ENCODE measurements around the gene AQP12B. TPM values are rescaled to one million over a fixed set of nuclear protein-coding genes. Genes with fewer than 3 reads are reported as not detected.
"Not testable (repeated sequence)": the region's sequence is repeated elsewhere in the genome, so short reads cannot be mapped to it uniquely, and the experiment has no call there.

The AQP12B gene
- total RNA-seq, 1 donor from 2014 or later = not detected

DNA sequence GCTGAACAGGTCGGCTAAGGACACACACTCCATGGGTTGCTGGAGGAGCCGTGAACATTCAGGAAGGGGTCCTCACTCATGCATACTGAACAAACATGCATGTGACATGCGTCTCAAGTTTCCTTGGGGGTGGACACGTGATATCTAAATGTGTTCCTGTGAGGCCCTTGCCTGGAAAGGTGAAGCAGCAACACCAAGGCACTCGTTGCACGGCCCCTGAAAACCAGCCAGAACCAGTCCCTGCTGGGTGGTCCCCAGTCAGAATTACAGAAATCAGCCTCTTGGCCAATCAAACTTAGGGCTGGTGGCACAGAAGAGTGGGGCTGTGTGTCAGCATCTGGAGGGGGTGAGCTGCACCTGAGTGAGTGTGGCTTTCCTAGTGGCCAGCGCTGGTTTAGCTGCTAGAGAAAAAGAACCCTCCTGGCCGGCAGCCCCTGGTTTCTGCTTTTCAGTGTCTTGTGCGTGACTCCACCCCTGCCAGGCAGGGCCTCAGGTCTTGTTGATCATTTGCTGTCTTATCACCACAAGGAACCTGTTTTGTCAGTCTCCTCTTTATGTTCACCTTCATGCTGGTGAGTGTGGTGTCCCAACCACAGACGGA lies 3.2 kb upstream of the AQP12B start:
- intact Hi-C loops (cut with micrococcal nuclease) = no loop called here

DNA sequence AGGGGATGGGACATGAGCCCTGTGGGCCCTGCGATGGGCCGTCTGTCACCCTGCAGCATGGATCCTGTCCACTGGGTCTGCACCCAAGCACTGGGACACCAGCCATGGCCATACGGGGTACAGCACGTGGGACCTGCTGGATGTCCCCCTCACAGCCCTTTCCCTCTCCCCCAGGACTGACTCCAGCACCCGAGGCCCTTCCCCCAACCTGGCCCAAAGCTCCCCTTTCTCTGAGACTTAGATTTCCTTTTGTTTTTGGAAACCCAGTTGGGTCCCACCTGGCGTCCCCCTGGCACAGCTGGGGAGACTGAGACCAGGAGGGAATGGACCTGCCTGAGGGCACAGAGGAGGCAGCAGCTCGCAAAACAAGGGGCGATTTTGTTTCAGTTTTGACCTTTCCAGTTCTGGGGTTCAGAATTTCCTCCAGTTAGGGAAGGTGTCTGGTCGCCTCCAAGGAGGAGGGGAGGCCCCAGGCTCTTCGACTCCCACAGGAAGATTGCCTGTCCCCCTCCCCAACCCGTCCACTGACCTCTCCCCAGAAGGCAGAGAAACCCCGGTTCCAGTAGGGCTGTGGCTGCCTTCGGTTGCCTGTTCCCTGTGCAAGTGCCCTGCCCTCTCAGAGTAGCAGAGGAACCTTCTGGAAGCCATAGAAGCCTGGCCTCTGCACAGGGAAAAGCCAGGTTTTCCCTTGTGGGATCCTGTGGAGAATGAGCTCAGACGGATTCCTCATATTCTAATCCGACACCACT lies 1.5 kb upstream of the AQP12B start:
- intact Hi-C loops (cut with micrococcal nuclease) = not testable (repeated sequence)

DNA sequence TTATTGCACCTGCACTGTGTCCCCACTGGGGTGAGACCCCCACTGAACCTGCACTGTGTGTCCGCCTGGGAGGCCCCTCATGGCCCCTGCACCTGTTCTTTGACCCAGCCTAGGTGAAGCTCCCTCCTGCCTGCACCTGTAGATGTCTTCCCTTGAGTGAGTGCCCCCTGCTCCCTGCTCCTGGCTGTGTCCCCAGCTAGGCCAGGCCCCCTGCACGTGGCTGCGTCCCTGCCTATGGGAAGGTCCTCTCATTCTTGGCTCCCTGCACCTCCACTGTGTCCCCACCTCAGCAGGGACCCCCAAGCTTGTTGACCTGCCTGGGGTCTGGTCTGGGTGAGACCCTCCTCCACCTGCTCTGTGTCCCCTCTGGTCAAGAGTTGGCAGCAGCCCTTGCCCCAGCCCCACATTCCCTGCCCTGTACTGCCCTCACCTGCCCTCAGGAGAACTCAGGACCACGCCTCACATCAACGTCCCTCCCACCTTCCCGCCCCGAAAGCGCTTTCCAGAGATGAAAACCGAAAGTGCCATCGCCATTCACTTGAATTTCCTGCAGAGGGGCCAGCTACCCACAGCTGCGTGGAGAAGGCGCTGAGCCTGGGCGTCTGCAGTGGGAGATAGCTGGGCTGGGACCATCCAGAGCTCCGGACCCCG lies 769 bp upstream of the AQP12B start:
- intact Hi-C loops (cut with micrococcal nuclease) = not testable (repeated sequence)

DNA sequence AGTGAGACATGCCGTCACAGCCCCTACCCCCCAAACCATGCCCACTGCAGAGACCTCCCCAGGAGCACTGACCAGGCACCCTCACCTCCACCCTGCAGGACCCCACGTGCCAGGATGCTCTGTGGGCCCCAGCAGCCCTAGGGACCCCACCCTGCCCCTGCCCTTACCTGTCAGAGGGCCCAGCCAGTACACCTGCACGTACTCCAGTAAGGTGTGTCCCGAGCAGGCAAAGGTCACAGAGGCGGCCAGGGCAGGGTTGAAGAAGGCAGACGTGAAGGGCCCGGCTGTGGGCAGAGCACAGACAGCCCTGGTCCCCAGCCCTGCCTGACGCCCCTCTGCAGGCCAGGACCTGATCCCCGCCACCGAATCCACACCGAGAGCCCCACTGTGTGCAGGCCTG lies 2.5 kb downstream of the AQP12B start:
- intact Hi-C loops (cut with micrococcal nuclease) = not testable (repeated sequence)

DNA sequence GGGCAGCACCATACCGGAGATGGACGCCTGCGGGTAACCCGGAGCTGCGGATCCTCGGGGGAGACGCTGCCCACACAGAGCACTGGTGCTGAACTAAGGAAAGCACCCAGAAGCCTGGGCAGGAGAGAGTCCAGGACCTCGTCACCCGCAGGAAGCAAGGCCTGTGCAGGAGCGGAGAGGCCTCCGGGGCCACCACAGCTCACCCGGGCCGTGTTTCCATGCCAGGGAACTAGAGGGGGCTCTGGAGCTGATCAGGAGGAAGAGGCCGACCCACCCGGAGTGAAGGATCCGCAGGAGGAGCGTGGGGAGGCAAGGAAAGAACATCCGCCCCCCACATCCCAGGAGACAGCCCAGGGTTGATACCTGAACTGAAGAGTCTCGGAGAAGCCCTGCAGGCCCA lies 3.8 kb downstream of the AQP12B start:
- intact Hi-C loops (cut with micrococcal nuclease) = not testable (repeated sequence)

DNA sequence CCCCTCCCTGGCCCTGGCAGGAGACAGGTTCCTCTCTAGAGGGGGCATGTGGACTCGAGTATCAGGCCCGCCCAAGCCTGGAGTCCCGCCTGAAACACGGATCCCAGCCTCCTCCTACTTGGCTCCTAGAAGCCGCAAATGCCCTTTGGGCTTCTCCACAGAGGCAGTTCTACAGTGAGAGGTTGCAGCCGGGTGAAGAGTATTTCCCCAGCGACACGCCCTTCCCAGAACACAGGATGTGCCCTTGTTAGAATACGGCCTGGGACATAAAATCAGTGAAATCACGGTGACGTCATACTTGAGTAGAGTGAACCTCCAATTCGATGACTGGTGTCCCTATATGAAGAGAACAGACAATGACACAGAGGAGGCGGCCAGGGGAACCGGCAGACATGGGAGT lies 4.6 kb downstream of the AQP12B start:
- intact Hi-C loops (cut with micrococcal nuclease) = not testable (repeated sequence)

DNA sequence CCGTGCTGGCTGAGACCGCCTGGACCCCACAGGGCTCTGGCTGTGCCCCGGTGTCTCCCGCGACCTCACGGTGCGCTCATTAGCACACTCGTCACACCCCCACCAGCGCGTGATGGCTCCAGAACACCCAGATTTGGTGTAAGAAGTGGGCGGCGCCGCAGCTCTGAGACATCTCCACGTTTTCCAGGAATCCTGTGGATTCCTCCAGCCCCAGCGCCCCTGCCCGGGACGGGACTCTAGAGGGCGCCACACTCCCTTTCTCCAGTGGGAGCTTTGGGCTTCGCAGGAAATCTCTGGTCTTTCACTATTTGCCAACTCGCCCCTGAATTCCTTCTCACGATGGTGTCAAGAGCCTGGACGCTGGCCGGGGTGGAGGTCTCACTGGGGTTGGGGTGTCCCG lies 7.3 kb downstream of the AQP12B start:
- intact Hi-C loops (cut with micrococcal nuclease) = not testable (repeated sequence)

DNA sequence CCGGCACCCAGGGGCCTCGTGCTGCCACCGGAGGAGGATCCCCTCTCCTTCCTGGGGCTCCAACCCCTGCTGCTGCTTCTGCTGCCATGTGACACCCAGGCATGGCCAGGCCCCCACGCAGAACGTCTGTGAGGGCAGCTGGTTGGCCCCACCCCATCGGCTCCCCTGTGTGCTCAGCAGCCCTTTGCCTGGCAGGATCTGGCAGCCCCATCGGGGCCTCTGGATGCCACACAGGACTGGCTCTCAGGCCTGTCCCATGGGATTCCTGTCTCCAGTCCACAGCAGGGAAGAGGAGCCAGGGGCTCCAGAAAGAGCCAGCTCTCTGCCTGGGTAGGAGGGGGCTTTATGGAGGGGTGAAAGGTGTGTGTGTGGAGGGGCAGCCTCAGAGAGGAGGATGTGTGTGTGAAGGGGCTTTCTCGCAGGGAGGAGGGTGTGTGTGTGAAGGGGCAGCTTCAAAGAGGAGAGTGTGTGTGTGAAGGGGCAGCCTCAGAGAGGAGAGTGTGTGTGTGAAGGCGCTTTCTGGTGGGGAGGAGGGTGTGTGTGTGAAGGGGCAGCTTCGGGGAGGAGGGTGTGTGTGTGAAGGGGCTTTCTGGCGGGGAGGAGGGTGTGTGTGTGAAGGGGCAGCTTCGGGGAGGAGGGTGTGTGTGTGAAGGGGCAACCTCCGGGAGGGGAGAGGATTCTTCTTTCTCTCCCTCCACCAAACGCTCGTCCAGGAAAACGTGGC lies 8.1 kb downstream of the AQP12B start:
- intact Hi-C loops (cut with micrococcal nuclease) = not testable (repeated sequence)

DNA sequence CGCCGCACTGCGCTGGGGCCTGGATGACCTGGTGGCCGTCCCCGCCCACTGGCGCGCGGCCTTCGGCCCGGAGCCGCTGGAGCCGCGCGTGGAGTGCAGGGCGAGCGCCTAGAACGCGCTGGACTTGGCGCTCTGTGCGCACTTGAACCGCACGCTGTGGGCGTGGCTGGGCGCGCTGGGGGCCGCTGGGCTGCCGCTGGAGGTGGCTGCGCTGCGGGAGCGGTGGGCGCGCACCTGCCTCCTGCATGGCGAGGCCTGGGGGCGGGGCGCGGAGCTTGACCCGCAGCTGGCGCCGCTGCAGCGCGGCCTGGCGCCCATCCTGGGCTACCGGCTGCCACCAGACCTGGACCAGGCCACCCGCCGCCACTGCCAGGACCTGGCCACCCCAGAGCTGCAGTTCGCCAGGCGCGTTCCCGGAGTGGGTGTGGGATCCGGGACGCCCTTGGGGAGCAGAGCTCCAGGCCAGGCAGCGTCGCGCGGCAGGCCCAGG lies 9.9 kb downstream of the AQP12B start:
- intact Hi-C loops (cut with micrococcal nuclease) = no loop called here

DNA sequence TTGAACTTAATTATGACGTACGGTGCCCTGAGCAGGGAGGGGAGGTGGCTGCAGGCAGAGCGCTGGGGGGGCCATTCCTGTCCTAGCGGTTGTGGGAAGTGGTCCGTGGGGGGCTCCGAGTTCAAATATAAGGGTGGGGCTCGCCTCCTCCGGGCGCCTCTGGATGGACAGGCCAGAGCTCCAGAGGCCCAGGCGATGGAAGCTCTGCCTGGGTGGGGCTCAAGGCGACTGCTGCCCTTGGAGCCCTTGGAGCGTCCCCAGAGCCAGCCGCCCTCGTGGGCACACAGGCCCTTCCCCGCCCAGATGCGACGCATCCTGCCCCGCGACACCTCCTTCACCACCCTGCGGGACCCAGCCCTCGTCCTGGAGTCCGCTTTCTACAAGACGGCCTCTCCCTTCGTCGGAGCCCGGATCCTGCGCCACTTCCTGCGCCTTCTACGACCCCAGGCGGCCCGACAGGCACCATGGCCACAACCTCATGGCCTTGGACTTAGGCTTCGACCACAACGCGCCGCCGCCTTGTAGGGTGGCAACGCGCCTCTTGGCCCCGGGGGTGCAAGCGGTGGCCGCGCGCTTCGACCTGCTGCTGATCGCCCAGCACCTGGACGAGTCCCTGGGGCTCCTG lies 10.5 kb downstream of the AQP12B start:
- intact Hi-C loops (cut with micrococcal nuclease) = no loop called here

GRCh38 chr2:240670950-240671349 lies 11.7 kb downstream of the AQP12B start:
- intact Hi-C loops (cut with micrococcal nuclease) = no loop called here

- intact Hi-C loops (cut with micrococcal nuclease) = no loop called here
Measured at GRCh38 chr2:240670402-240670801, 12.3 kb downstream of the AQP12B start.

GRCh38 chr2:240664622-240665021 lies 18.1 kb downstream of the AQP12B start:
- intact Hi-C loops (cut with micrococcal nuclease) = no loop called here

DNA sequence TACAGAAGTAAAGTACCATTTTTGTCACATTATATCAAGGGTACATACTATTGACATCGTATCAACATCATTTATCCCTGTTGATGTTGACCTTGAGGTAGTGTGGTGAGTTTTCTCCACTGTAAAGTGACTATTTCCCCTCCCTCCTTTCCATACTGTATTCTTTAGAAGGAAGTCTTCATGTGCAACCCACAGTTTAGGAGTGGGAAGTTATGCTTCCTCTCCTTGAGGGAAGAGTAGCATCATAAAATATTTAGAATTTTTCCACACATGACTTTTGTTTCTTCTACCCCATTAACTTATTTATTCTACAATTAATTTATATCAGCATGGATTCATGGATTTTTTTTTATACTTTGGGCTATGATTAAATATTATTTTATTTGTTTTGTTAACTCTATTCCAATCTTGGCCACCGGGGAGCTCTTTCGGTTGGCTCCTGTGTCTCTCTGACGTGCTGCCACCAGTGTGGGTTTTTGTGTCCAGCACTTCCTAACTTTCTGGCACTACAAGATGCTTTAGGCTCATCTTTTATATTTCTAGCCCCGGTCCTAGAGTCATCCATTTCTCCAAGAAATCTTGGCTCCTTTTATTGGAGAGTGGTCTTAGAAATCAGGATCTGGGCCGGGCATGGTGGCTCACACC lies 19.0 kb downstream of the AQP12B start:
- intact Hi-C loops (cut with micrococcal nuclease) = no loop called here

DNA sequence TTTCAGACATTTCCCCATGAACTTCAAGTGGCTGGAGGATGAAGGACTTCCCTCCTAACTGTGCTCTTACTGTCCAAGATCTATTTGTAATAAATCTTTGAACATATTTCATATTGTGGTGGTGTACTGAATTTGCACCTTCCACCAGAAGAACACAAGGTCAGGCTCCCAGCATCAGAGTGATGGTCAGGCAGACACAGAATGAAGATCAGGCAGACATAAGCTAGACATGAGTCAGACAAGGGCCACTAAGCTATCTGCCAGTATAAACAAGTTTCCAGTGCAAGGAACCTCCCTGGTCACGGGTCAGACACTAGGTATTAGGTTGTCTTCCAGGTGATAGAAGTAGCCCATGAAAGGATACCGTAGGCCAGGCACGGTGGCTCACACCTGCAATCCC lies 20.0 kb downstream of the AQP12B start:
- intact Hi-C loops (cut with micrococcal nuclease) = no loop called here

DNA sequence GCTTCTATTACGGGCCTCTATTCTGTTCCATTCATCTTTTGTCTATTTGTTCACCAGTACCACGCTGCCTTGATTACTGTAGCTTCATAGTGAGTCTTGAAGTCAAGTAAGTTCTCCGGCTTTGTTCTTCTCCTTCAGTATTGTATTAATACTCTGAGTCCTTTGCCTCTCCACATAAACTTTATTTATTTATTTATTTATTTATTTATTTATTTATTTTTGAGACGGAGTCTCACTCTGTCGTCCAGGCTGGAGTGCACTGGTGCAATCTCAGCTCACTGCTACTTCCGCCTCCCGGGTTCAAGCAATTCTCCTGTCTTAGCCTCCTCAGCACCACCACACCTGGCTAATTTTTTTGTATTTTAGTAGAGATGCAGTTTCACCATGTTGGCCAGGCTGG lies 22.8 kb downstream of the AQP12B start:
- intact Hi-C loops (cut with micrococcal nuclease) = not testable (repeated sequence)

DNA sequence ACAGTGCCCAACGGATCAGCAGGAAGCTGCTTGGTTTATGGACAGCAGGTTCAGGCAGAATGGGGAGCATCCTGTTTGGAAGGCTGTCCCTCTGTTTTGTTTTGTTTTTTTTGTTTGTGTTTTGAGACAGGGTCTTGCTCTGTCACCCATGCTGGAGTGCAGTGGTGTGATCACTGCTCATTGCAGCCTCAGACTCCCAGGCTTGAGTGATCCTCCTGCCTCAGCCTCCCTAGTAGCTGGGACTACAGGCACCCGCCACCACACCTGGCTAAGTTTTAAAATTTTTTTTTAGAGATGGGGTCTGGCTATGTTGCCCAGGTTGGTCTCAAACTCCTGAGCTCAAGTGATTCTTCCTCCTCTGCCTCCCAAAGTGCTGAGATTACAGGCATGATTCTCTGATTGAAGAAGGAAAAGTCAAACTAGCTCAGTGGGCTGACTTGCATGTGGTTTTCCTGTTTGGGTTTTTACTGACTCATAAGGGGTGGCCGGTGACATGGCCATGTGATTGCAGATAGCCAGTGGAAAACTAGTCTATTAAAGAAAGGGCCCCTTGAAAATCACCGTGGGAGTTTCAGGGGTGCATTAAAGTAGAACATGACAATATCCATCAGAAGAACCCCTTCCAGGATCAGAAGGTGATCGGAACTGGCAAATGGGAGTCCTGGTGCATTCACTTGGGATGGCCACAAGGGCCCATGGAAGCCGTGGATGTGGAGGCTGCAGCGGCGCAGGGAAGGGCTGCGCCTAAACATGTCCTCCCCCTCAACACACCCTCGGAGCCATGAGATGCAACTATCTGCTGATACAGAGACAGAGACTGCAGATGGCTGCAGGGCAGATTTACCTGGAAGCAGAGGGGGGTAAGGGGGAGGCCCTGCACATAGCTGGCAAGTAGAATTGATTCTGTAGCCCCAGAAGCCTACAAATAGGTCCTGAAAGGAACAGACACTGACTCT lies 26.5 kb downstream of the AQP12B start:
- intact Hi-C loops (cut with micrococcal nuclease) = no loop called here

DNA sequence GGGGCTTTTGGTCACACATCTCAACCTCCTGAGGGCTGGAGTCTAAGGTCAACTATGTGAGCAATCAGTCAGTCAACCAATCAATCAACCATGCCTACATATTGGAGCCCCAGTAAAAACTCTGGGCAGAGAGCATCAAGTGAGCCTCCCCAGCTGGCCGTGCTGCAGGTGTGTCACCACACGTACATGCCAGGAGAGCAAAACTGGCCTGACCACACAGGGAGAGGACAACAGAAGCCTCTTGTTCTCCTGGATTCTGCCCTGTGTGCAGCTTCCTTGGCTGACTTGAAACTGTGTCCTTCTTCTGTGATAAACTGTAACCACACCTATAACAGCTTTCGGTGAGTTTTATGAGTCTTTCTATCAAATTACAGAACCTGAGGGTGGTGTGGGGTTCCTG lies 31.5 kb downstream of the AQP12B start:
- intact Hi-C loops (cut with micrococcal nuclease) = no loop called here

- intact Hi-C loops (cut with micrococcal nuclease) = no loop called here
Measured at GRCh38 chr2:240650254-240650965, 32.3 kb downstream of the AQP12B start.

Data from T-helper 1 cell treated with Interleukin-12 subunit alpha and Interleukin-12 subunit beta and Interleukin-4 antibody, amounts not matched to agents 30 ng/mL and 1 ng/mL, for 36 hours (primary cell).